ENCODE results near the gene CRISPLD2.

DNA sequence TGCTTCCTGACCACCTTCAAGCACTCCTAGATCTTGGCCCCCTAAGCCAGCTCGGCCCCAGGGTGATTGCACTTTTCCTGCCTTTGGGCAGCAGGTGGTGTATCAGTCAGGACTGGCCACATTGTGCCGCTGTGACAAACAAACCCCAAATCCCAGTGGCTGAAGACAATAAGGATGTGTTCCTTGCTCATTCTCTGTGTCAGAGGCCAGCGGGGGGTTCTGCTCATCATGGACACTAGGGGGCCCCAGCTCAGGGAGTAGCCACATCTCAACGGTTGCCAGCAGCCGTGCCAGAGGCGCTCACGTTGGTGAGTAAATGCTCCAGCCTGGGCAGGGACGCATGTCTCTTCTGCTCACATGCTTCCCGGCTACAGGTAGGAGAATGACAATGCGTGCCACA is 131.1 kb downstream of the CRISPLD2 start:
- no peak for TF ChIP-seq GATA3 (IDR thresholded peaks at IDR 0.05; ENCODE audit: low read depth, low read length)
- no peak for TF ChIP-seq GATA2 (IDR thresholded peaks at IDR 0.05; ENCODE audit: low read depth, low read length)
